ENCODE data around the gene GNAQ. TPM values are rescaled to one million over a fixed set of nuclear protein-coding genes. Genes with fewer than 3 reads are reported as not detected.

GNAQ gene
- polyA plus RNA-seq, 1 experiment = 21.4 TPM

- Histone ChIP-seq H3K4me3 (ENCODE audit: low read depth, low read length) (no peak overlapping the region), H3K27me3 (ENCODE audit: control insufficient read depth, insufficient read depth, low read length) (no peaks in the 10 kb centered on the region), H3K36me3 (ENCODE audit: control insufficient read depth, insufficient read depth, low read length) (no peaks in the 10 kb centered on the region)
- DNase-seq (ENCODE audit: low read depth) = no peak
- ChIA-PET CTCF (interaction anchor here (0.6 to 1.6 kb wide), 2 partner anchors 9 to 42 kb away, joined by 3 read pairs; no protein-coding TSS in a partner anchor), POLR2A (no interaction called here)
- no peak for TF ChIP-seq CTCF (IDR thresholded peaks at IDR 0.05; ENCODE audit: insufficient read depth, low read depth, low read length)
These were observed 351.0 kb downstream of the GNAQ start for GRCh38 chr9:77680581-77680980.

GRCh38 chr9:77679661-77680368, 351.8 kb downstream of the GNAQ start:
- no peak for TF ChIP-seq CTCF (IDR thresholded peaks at IDR 0.05; ENCODE audit: insufficient read depth, low read depth, low read length)
- DNase-seq (ENCODE audit: low read depth) = no peak
- no peak overlapping the region for H3K4me3 ChIP-seq (ENCODE audit: low read depth, low read length)
- CTCF ChIA-PET = interaction anchor here (0.6 to 1.6 kb wide), 2 partner anchors 9 to 43 kb away, joined by 3 read pairs; no protein-coding TSS in a partner anchor
- no peaks in the 10 kb centered on the region for H3K36me3 ChIP-seq (ENCODE audit: control insufficient read depth, insufficient read depth, low read length)
- no peaks in the 10 kb centered on the region for H3K27me3 ChIP-seq (ENCODE audit: control insufficient read depth, insufficient read depth, low read length)
- POLR2A ChIA-PET = no interaction called here

GRCh38 chr9:77679088-77679487, 352.5 kb downstream of the GNAQ start:
- ChIA-PET CTCF (no interaction called here), POLR2A (no interaction called here)
- no peaks in the 10 kb centered on the region for H3K27me3 ChIP-seq (ENCODE audit: control insufficient read depth, insufficient read depth, low read length)
- no peak overlapping the region for H3K4me3 ChIP-seq (ENCODE audit: low read depth, low read length)
- no peak for DNase-seq (ENCODE audit: low read depth)
- TF ChIP-seq CTCF (IDR thresholded peaks at IDR 0.05; ENCODE audit: insufficient read depth, low read depth, low read length) = no peak
- H3K36me3 ChIP-seq (ENCODE audit: control insufficient read depth, insufficient read depth, low read length) = no peaks in the 10 kb centered on the region

- CTCF ChIA-PET = interaction anchor here (0.7 to 0.9 kb wide), 4 partner anchors 17 to 204 kb away, joined by 3 read pairs; no protein-coding TSS in a partner anchor
- no peak for TF ChIP-seq CTCF (IDR thresholded peaks at IDR 0.05; ENCODE audit: insufficient read depth, low read depth, low read length)
- Histone ChIP-seq H3K4me3 (ENCODE audit: low read depth, low read length) (no peak overlapping the region), H3K27me3 (ENCODE audit: control insufficient read depth, insufficient read depth, low read length) (no peaks in the 10 kb centered on the region), H3K36me3 (ENCODE audit: control insufficient read depth, insufficient read depth, low read length) (no peaks in the 10 kb centered on the region)
- POLR2A ChIA-PET = no interaction called here
- no peak for DNase-seq (ENCODE audit: low read depth)
These were observed 353.6 kb downstream of the GNAQ start for GRCh38 chr9:77677957-77678535.

GRCh38 chr9:77677397-77677796, 354.2 kb downstream of the GNAQ start:
- ChIA-PET CTCF (interaction anchor here (0.7 to 0.9 kb wide), 3 partner anchors 47 to 204 kb away, joined by 3 read pairs; no protein-coding TSS in a partner anchor), POLR2A (no interaction called here)
- no peak for DNase-seq (ENCODE audit: low read depth)
- Histone ChIP-seq H3K27me3 (ENCODE audit: control insufficient read depth, insufficient read depth, low read length) (no peaks in the 10 kb centered on the region), H3K36me3 (ENCODE audit: control insufficient read depth, insufficient read depth, low read length) (no peaks in the 10 kb centered on the region), H3K4me3 (ENCODE audit: low read depth, low read length) (no peak overlapping the region)
- TF ChIP-seq CTCF (IDR thresholded peaks at IDR 0.05; ENCODE audit: insufficient read depth, low read depth, low read length) = no peak

Data from BJ (cell line).